Lower leg skin (tissue), 4 donors: Measurements from ENCODE around the gene IVL. TPM values are rescaled to one million over a fixed set of nuclear protein-coding genes. Genes with fewer than 3 reads are reported as not detected.

Source experiments
- DNase-seq, 2 donors: peaks; one replicate each; pipeline ENCODE4 v3.0.0-alpha.2; 2019; ENCODE audit warnings: low spot score in 2 of 2
- H3K4me3 ChIP-seq: fragments of 200-600 bp; sonication (generic); 2 replicates; pipeline ENCODE4 v1.5.1; 2017; ENCODE audit warnings: mild to moderate bottlenecking, low read depth; ENCODE audit not compliant: poor library complexity, severe bottlenecking
- POLR2A ChIP-seq, 2 donors: fragments of 450-650 bp; IDR thresholded peaks; one replicate each; pipeline ENCODE4 v1.6.1; 2016 to 2017; ENCODE audit warnings: antibody characterized with exemption in 2 of 2, mild to moderate bottlenecking in 1 of 2, moderate library complexity in 1 of 2
- WGBS, 2 donors: methylation state at CpG; one replicate each; pipeline ENCODE4 v1.1.5; 2018; 5-methylcytosine and 5-hydroxymethylcytosine counted together
- intact Hi-C: fragments of 100-400 bp; cut with DNase I; formaldehyde crosslinking; loops from one replicate; pipeline ENCODE4 v1.15.0; 2023; ENCODE audit warnings: low total_unique reads
- total RNA-seq, 4 donors: library from RNA; depleted of rRNA; stranded (reverse); fragments of >200 nt; gene quantifications; one replicate each; pipeline ENCODE4 v1.1.0, GENCODE V29; 2016

IVL gene
- total RNA-seq, 4 donors from 2014 or later, result 162 to 322 (median 207) TPM

DNA sequence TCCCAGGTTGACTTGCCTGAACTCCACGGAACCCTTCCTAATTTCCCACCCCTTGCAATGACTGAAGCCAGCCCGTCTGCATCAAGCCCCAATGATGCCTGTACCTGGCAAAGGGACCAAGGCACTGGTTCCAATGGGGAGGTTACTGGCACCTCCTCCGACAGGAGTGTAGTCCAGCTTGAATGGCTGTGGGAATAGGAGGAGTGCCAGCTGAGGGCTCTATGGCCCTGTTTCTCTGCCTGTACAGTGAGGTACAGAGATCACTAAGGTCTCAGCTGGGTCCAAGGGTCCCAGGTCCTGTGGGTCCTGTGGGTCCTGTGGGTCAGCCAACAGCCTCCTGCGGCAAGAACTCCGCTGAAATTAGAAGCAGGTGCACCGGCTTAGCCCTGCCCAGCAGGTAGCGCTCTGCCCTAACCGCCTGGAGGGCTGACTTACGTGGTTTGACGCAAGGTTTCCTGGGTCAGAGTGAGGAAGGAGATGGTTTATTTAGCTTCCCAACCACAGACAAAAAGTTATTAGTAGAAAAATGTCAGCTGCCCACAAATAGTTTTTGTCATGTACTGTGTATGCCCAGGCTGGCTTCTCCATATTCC lies 52.2 kb downstream of the IVL start:
- intact Hi-C loops, result no loop called here
- TF ChIP-seq POLR2A (IDR thresholded peaks at IDR 0.05), result no peak
- DNase-seq, result peak in 1 of 2 donors; percentile 72
- H3K4me3 ChIP-seq, result no peak overlapping the region
- WGBS, 2 donors, result 60 to 69% methylated on average over 9 to 10 of the region's 10 CpGs

Other genes starting within 250 kb of the IVL start
- 100 to 1,000 TPM; 293 to 644 (median 312) TPM for gene LCE2D, start 245.2 kb upstream of the IVL start, total RNA-seq
- 1,000 to 10,000 TPM in 1 of 4 donors, 100 to 1,000 TPM in 3; 775 to 1,224 (median 802) TPM for gene LCE2C, start 233.3 kb upstream of the IVL start, total RNA-seq
- 1,000 to 10,000 TPM; 1,313 to 2,792 (median 1,611) TPM for gene LCE2B, start 222.4 kb upstream of the IVL start, total RNA-seq
- 100 to 1,000 TPM; 243 to 569 (median 350) TPM for gene LCE2A, start 210.2 kb upstream of the IVL start, total RNA-seq
- 1 to 10 TPM in 3 of 4 donors, not detected in 1; 5.6 to 7.9 (median 6.7) TPM for gene LCE4A, start 200.4 kb upstream of the IVL start, total RNA-seq
- 100 to 1,000 TPM; 219 to 353 (median 231) TPM for gene KPRP, start 150.5 kb upstream of the IVL start, total RNA-seq
- 100 to 1,000 TPM in 1 of 4 donors, 10 to 100 TPM in 3; 34.2 to 121 (median 64.6) TPM for gene LCE1F, start 133.4 kb upstream of the IVL start, total RNA-seq
- 100 to 1,000 TPM in 2 of 4 donors, 10 to 100 TPM in 2; 45.3 to 112 (median 101) TPM for gene LCE1E, start 122.3 kb upstream of the IVL start, total RNA-seq
- 100 to 1,000 TPM; 130 to 942 (median 594) TPM for gene LCE1D, start 111.8 kb upstream of the IVL start, total RNA-seq
- 1,000 to 10,000 TPM; 1,701 to 2,689 (median 2,386) TPM for gene LCE1C, start 101.9 kb upstream of the IVL start, total RNA-seq
- 100 to 1,000 TPM; 207 to 278 (median 246) TPM for gene LCE1B, start 96.6 kb upstream of the IVL start, total RNA-seq
- gene LCE1A, start 81.1 kb upstream of the IVL start, total RNA-seq, result 100 to 1,000 TPM; 612 to 936 (median 792) TPM
- gene LCE6A, start 65.7 kb upstream of the IVL start, total RNA-seq, result 100 to 1,000 TPM in 2 of 4 donors, 10 to 100 TPM in 2; 60.9 to 207 (median 107) TPM
- gene LCE7A, start 48.5 kb upstream of the IVL start, total RNA-seq, result 1 to 10 TPM in 1 of 4 donors, not detected in 3; 5.1 TPM
- not detected for gene SMCP, start 30.2 kb upstream of the IVL start, total RNA-seq
- 100 to 1,000 TPM in 1 of 4 donors, 10 to 100 TPM in 3; 41.5 to 137 (median 78.1) TPM for gene SPRR5, start 38.7 kb downstream of the IVL start, total RNA-seq
- gene SPRR4, start 62.1 kb downstream of the IVL start, total RNA-seq, result 100 to 1,000 TPM in 2 of 4 donors, 10 to 100 TPM in 1, 1 to 10 TPM in 1; 4.0 to 142 (median 77.2) TPM
- gene SPRR1A, start 75.5 kb downstream of the IVL start, total RNA-seq, result not detected
- gene SPRR3, start 93.2 kb downstream of the IVL start, total RNA-seq, result not detected
- gene SPRR1B, start 122.7 kb downstream of the IVL start, total RNA-seq, result 100 to 1,000 TPM in 2 of 4 donors, 10 to 100 TPM in 2; 42.6 to 213 (median 128) TPM
- 100 to 1,000 TPM in 1 of 4 donors, 10 to 100 TPM in 1, 1 to 10 TPM in 2; 1.1 to 148 (median 20.6) TPM for gene SPRR2D, start 132.6 kb downstream of the IVL start, total RNA-seq
- gene SPRR2A, start 149.0 kb downstream of the IVL start, total RNA-seq, result under 1 TPM in 1 of 4 donors, not detected in 3; 0.71 TPM
- 10 to 100 TPM in 1 of 4 donors, 1 to 10 TPM in 1, not detected in 2; 1.7 to 13.6 TPM for gene SPRR2B, start 163.1 kb downstream of the IVL start, total RNA-seq
- gene SPRR2E, start 186.0 kb downstream of the IVL start, total RNA-seq, result 100 to 1,000 TPM; 149 to 650 (median 233) TPM
- under 1 TPM in 1 of 4 donors, not detected in 3; 0.64 TPM for gene SPRR2F, start 205.0 kb downstream of the IVL start, total RNA-seq
- gene SPRR2G, start 242.3 kb downstream of the IVL start, total RNA-seq, result 100 to 1,000 TPM in 2 of 4 donors, 10 to 100 TPM in 2; 58.1 to 175 (median 92.7) TPM